ELF-1 (cell line): ENCODE measurements around the gene AKAP6.

Experiments
- DNase-seq: peaks from one replicate; pipeline ENCODE4 v3.0.0-alpha.2; 2016; ENCODE audit warnings: low read depth, low spot score

Gene AKAP6

GRCh38 chr14:32404784-32405573 lies 75.9 kb downstream of the AKAP6 start:
- no peak for DNase-seq

- DNase-seq, result no peak
These were observed 76.8 kb downstream of the AKAP6 start for GRCh38 chr14:32405856-32406255.

DNA sequence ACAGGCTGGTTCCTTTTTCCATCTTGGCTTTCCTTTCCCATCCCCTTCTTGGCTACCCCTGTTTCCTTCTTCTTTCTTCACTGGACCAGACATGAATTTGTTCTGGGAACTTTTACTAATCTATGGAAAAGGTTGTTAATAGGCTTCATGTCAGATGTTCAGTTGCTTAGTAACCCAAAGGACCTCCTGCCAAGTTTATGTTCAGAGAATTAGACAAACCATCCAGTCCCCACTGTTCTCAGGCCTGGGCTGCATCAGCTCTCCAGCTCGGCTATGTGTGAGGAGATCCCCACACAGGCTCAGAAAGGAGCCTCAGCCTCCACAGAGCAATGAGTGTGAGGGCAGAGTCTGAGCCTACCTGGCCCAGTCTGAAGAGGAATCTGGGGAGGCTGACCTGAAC lies 78.0 kb downstream of the AKAP6 start:
- DNase-seq, result no peak

GRCh38 chr14:32408018-32408417 lies 78.9 kb downstream of the AKAP6 start:
- DNase-seq, result no peak

GRCh38 chr14:32412103-32412502 lies 83.0 kb downstream of the AKAP6 start:
- DNase-seq, result no peak

DNA sequence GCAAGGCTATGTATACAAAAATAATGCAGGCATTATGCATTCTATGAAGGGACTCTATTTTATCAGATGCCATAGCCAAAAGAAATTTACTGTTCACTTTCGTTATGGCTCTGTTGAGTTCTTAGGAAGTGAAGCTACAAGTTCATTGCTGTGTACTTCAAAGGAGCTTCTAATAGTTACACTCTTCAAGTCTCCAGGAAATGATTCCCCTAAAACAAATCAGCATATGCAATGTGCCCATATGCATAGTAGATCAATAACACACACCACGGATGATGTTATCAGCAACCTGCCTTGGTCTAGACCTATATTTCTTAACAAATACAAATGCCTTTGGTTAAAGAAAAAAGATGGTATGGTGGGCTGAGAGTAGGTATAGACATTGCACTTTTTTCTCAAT lies 83.4 kb downstream of the AKAP6 start:
- no peak for DNase-seq

DNA sequence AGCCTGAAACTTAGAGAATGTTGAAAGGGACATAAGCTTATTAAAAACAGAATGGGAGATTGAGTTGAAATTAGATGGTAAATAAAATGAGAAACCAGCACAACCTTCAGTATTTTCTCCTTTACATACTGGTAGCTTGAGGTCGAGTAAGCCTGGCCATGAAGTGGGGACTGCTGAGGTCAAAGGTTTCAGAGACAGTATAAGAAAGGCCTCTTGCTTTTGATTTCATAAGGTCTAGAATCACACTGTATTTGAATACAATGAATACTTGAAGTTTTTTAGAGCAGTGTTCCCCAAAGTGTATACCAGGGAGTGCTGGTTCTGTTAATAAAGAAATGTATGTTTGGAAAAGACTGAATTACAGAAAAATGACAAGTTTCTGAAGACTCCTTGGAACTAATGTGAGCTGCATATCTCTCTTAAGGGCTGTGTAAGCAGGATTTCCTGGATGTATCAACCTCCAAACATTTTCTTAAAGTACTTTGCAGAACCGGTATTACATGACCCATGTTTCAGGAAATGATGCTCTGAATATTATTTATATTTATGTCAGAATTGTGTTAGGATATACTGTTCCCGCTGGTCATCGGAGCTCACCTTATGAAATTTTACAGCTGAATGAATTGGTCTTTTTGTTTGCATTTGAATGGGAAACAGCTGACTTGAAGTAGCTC lies 85.0 kb downstream of the AKAP6 start:
- DNase-seq, result no peak

- no peak for DNase-seq
These were observed 85.7 kb downstream of the AKAP6 start for GRCh38 chr14:32414808-32415255.

GRCh38 chr14:32417956-32418552 lies 89.0 kb downstream of the AKAP6 start:
- DNase-seq, result no peak

DNA sequence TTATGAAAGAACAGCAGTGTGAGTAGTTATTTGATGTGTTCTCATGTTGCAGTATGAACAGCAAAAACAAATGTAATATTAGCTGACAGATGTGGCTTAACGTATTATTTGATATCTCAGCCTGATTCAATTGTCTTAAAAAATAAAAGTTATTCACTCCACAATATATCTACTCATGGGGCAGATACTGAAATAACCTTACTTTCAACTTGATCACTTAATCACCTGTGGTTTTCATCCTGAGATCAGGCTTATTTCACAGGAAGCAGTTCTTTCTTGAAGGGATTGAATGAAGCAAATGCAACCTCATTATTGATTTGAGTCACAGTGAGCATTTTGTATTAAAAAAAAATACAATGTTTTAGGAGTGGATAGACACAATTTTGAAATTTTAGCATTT lies 90.3 kb downstream of the AKAP6 start:
- DNase-seq, result no peak

- no peak for DNase-seq
These were observed 92.7 kb downstream of the AKAP6 start for GRCh38 chr14:32421781-32422180.

DNA sequence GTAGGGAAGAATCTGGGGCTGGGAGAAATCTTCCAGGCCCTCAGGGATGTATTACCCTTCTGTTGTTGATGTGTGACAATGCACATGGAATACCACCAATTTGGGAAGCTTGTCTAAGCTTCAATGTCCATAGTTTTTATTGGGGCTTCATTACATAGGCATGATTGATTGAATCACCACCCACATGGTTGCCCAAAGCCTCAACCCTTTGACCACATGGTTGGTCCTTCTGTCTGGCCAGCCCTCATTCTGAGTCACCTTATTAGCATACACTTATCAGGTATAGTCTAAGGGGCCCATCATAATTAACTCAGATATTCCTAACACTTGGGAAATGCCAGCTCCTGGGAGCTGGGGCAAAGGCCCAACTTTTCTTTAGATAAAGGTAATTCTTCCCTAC lies 93.3 kb downstream of the AKAP6 start:
- no peak for DNase-seq

- DNase-seq, result peak; percentile 21
These were observed 96.9 kb downstream of the AKAP6 start for GRCh38 chr14:32426028-32426427.

GRCh38 chr14:32426586-32427388 lies 97.7 kb downstream of the AKAP6 start:
- DNase-seq, result peak; percentile 19

DNA sequence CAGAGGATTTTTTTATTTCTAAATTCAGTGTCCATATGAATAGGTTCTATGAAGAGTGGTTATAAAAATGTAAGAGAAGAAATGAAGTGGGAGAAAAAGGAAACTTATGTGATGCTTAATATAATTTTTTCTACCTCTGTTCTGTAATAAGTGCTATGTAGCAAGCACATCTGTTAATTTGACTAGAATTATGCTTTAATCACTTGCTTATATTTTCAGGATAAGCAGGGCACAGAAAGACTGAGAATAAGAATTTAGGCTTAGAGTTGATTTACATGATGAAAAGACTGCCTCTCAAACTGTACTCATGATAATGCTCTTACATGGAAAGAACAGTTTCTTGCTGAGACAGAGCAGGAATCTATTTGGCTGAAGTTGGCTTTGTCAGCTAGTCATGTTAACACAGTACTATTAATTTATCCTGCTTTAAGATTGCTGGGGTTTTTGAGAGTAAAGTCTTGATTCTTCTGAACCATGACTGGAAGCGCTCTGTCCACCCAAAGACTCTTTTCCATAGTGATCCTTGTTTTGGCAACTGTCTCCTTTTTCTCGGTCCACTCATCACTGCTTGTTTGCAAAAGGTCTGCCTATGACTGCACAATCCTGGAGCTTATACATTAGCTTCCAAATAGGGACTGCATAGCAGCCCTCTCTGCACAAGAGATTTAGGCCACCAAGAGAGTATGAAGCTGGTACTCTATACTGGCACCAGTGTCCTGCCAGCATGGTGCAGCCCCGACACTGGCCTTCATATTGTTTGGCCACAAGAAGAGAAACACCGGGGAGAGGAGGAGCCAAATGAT lies 98.8 kb downstream of the AKAP6 start:
- no peak for DNase-seq

DNA sequence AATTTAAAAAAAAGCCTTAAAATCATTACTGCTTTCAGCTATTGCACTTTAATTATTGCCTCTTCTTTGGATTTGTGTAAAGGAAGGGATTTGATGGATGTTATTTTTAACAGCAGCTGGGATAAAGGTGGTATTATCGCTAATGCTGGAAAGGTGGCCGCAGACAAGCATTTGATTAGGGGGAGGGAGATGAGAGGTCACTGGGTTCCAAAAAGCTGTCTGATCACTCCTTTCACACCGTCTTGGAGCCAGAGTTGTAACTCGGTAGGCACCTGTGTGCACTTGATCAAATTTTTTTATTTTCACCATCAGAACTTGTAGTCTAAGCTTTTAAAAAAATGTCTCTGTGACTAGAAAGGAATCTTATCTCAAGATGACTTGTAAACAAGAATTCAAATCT lies 99.8 kb downstream of the AKAP6 start:
- no peak for DNase-seq

DNA sequence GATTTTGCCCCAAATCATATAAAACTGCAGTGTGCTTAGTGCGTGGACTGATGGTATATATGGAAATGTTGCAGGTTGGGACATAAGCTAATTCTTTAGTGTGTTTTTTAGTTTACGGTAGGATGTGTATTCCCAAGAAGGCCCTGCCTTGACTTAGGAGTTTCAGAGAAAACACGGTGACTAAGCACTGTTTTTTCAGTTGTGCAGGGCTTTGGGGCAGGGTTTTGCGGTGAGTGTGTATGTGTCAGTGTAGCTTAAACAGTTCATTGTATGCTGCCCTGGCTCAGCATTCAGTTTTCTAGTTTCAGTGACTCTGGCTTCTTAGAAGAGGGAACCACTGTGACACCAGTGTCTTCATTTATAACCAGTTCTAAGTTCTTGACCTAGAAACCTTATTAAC lies 101.2 kb downstream of the AKAP6 start:
- DNase-seq, result no peak

DNA sequence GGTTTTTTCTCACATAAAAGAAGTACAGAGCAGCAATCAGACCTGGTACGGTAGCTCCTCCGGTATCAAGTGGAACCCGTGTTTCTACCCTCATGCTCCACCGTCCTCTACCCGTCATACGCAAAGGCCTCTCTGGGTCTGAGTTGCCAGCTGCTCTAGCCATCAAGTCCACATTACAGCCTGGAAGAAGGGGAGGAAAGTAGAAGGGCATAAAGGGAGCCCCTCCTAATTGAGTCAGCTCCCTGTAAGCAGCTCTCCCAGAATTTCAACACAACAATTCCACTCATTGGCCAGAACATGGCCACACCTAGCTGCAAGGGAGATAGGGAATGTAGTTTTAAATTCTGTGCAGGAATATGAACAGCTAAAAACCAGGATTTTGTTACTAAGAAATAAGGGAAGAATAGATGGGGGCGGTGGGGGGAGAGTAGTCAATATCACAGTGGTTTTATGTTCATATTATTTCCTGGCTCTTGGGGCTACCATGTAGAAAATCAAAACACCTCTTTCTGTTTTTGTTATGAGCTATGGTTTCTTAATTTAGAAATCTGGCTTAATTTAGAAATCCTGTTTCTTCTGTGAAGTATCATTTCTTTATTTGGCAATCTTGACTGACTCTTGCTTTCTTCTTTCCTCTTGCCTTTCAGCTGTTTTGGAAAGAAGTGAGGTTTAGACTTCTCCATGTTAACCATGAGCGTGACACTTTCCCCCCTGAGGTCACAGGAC lies 103.9 kb downstream of the AKAP6 start:
- DNase-seq, result no peak

DNA sequence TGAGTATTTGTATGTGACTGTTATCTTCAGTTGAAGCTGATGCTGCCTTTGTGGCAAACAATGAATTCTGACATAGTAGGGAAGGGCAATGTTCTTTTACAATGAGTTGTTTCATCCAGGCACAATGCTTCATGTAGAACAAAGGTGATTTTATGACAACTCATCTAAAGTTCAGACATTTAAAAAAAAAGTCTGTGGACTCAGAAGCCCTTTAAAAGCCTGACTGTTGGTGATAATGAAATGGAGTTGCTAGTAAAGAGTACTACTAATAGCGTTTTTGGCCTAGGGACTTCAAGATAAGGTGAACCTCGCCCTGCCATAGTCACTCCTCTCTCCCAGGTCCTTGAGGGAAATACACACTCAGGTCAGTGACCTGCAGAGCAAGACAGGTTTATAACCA lies 105.1 kb downstream of the AKAP6 start:
- DNase-seq, result no peak

DNA sequence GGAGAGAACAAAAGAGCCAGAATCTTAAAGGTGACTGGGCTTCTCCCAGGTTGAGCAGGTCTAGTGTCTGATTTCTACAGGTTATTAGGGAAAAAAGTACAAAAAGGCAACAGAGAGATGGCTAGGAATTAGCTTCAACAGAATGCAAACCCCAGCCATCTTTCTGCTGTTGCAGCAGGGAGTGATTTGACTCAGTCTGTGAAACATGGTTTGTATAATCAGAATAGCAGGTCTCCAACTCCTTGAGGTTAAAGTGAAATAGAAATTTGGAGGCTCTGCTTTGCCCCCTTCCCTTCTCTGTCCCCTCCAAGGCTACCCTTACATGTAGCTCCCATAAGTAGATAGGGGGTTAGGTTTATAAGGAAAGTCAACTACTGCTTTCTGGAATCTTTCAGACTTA lies 105.8 kb downstream of the AKAP6 start:
- no peak for DNase-seq

DNA sequence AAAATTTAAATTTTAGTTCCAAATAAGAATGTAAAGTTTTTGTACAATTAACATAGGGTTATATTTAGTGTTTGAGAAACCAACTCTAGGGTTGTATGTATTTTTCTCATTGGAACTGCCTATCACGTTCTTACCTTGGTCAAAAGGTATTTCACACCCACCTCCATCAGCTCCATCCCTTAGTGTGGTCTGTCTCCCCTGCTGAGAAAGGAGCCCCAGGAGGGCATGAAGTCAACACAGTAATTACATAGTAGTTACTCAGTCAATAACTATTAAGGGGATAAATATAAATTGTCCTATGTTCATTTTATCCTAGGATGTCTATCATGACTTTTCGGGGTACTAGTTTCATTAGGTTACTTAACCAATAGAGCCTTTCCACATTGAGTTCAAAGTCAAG lies 106.3 kb downstream of the AKAP6 start:
- DNase-seq, result no peak
